Measurements from ENCODE around the gene TMEM17.

DNA sequence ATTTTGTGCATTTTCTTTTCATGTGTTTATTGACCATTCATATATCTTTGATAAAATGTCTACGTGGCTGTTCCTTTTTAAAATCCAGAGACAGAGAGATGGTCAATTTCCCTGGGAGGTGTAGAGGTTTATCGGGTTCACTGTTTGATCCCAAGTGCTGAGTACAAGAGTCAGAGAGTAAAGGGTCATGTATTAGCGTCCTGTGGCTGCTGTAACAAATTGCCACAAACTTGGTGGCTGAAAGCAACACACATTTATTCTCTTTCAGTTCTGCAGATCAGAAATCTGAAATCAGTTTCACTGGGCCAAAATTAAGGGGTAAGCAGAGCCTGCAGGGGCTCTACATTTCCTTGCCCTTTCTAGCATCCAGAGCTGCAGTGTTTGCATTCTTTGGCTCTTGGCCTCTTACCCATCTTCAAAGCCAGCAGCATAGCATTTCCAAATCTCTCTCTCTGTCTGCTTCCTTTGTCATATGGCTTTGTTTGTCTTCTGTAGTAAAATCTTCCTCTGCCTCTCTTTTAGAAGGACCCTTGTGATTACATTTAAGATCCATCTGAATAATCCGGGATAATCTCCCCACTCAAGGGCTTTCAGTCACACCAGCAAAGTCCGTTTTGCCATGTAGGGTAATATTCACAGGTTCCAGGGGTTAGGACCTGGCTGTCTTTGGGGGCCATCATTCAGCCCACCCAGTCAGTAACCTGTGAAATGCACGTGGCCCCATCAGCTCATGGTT is 49.9 kb downstream of the TMEM17 start:
- TF ChIP-seq YY1 (IDR thresholded peaks at IDR 0.05; ENCODE audit: insufficient read depth, insufficient read length) (no peak), SUZ12 (IDR thresholded peaks at IDR 0.05; ENCODE audit: extremely low read depth, insufficient read depth, insufficient read length) (no peak)
